Measurements from ENCODE around the gene DAB1. TPM values are rescaled to one million over a fixed set of nuclear protein-coding genes. Genes with fewer than 3 reads are reported as not detected.

DAB1 gene
- polyA plus RNA-seq, 4 donors = 3.0 to 77.0 (median 24.3) TPM

GRCh38 chr1:57163789-57164188 is 260.1 kb downstream of the DAB1 start:
- 64 to 100% (median 80%) methylated on average over 1 of the region's 1 CpG for WGBS, 3 donors
- DNase-seq (no peak), FAIRE-seq (no peak)
- Histone ChIP-seq H3K9me3 (ENCODE audit: control insufficient read depth in 2 of 2, insufficient read depth in 1 of 2, low read depth in 1 of 2, low read length in 1 of 2) (no peaks in the 10 kb centered on the region), H3K27me3 (ENCODE audit: control insufficient read depth in 3 of 3, insufficient read depth in 3 of 3, low read length in 3 of 3) (no peaks in the 10 kb centered on the region), H3K4me3 (ENCODE audit: low read depth in 1 of 3, low read length in 3 of 3) (no peak overlapping the region), H3K36me3 (ENCODE audit: control insufficient read depth in 3 of 3, insufficient read depth in 2 of 3, low read depth in 1 of 3, low read length in 3 of 3) (peaks cover 0 to 2% (median 0%) of the 10 kb centered on the region in 3 donors), H3K27ac (ENCODE audit: low read depth in 1 of 3, low read length in 2 of 3) (no peak overlapping the region), H3K4me1 (ENCODE audit: control insufficient read depth in 3 of 3, insufficient read depth in 2 of 3, low read depth in 1 of 3, low read length in 2 of 3) (peaks cover 0 to 3% (median 0%) of the 10 kb centered on the region in 3 donors)

GRCh38 chr1:57163325-57163724 is 260.5 kb downstream of the DAB1 start:
- FAIRE-seq (no peak), DNase-seq (no peak)
- H3K27ac ChIP-seq (ENCODE audit: low read depth in 1 of 3, low read length in 2 of 3) = no peak overlapping the region
- 62 to 84% (median 69%) methylated on average over 5 of the region's 5 CpGs for WGBS, 3 donors
- peaks cover 0 to 3% (median 0%) of the 10 kb centered on the region in 3 donors for H3K4me1 ChIP-seq (ENCODE audit: control insufficient read depth in 3 of 3, insufficient read depth in 2 of 3, low read depth in 1 of 3, low read length in 2 of 3)
- no peaks in the 10 kb centered on the region for H3K27me3 ChIP-seq (ENCODE audit: control insufficient read depth in 3 of 3, insufficient read depth in 3 of 3, low read length in 3 of 3)
- no peak overlapping the region for H3K4me3 ChIP-seq (ENCODE audit: low read depth in 1 of 3, low read length in 3 of 3)
- no peaks in the 10 kb centered on the region for H3K9me3 ChIP-seq (ENCODE audit: control insufficient read depth in 2 of 2, insufficient read depth in 1 of 2, low read depth in 1 of 2, low read length in 1 of 2)
- peaks cover 0 to 2% (median 0%) of the 10 kb centered on the region in 3 donors for H3K36me3 ChIP-seq (ENCODE audit: control insufficient read depth in 3 of 3, insufficient read depth in 2 of 3, low read depth in 1 of 3, low read length in 3 of 3)

- FAIRE-seq = no peak
- no peak for DNase-seq
- 71 to 78% (median 78%) methylated on average over 4 of the region's 4 CpGs for WGBS, 3 donors
- no peak overlapping the region for H3K27ac ChIP-seq (ENCODE audit: low read depth in 1 of 3, low read length in 2 of 3)
- peaks cover 0 to 2% (median 0%) of the 10 kb centered on the region in 3 donors for H3K36me3 ChIP-seq (ENCODE audit: control insufficient read depth in 3 of 3, insufficient read depth in 2 of 3, low read depth in 1 of 3, low read length in 3 of 3)
- H3K4me3 ChIP-seq (ENCODE audit: low read depth in 1 of 3, low read length in 3 of 3) = no peak overlapping the region
- H3K4me1 ChIP-seq (ENCODE audit: control insufficient read depth in 3 of 3, insufficient read depth in 2 of 3, low read depth in 1 of 3, low read length in 2 of 3) = peaks cover 0 to 3% (median 0%) of the 10 kb centered on the region in 3 donors
- no peaks in the 10 kb centered on the region for H3K27me3 ChIP-seq (ENCODE audit: control insufficient read depth in 3 of 3, insufficient read depth in 3 of 3, low read length in 3 of 3)
- no peaks in the 10 kb centered on the region for H3K9me3 ChIP-seq (ENCODE audit: control insufficient read depth in 2 of 2, insufficient read depth in 1 of 2, low read depth in 1 of 2, low read length in 1 of 2)
Measured at GRCh38 chr1:57162607-57163261, 261.1 kb downstream of the DAB1 start.

- Histone ChIP-seq H3K9me3 (ENCODE audit: control insufficient read depth in 2 of 2, insufficient read depth in 1 of 2, low read depth in 1 of 2, low read length in 1 of 2) (no peaks in the 10 kb centered on the region), H3K36me3 (ENCODE audit: control insufficient read depth in 3 of 3, insufficient read depth in 2 of 3, low read depth in 1 of 3, low read length in 3 of 3) (peaks cover 0 to 2% (median 0%) of the 10 kb centered on the region in 3 donors), H3K4me3 (ENCODE audit: low read depth in 1 of 3, low read length in 3 of 3) (no peak overlapping the region), H3K27ac (ENCODE audit: low read depth in 1 of 3, low read length in 2 of 3) (no peak overlapping the region), H3K27me3 (ENCODE audit: control insufficient read depth in 3 of 3, insufficient read depth in 3 of 3, low read length in 3 of 3) (no peaks in the 10 kb centered on the region), H3K4me1 (ENCODE audit: control insufficient read depth in 3 of 3, insufficient read depth in 2 of 3, low read depth in 1 of 3, low read length in 2 of 3) (peaks cover 0 to 3% (median 0%) of the 10 kb centered on the region in 3 donors)
- 85 to 91% (median 89%) methylated on average over 4 of the region's 4 CpGs for WGBS, 3 donors
- DNase-seq (no peak), FAIRE-seq (no peak)
Measured at GRCh38 chr1:57160594-57160993, 263.3 kb downstream of the DAB1 start.

GRCh38 chr1:57158604-57158998 is 265.3 kb downstream of the DAB1 start:
- FAIRE-seq (no peak), DNase-seq (no peak)
- peaks cover 0 to 3% (median 0%) of the 10 kb centered on the region in 3 donors for H3K4me1 ChIP-seq (ENCODE audit: control insufficient read depth in 3 of 3, insufficient read depth in 2 of 3, low read depth in 1 of 3, low read length in 2 of 3)
- peaks cover 0 to 2% (median 0%) of the 10 kb centered on the region in 3 donors for H3K36me3 ChIP-seq (ENCODE audit: control insufficient read depth in 3 of 3, insufficient read depth in 2 of 3, low read depth in 1 of 3, low read length in 3 of 3)
- no peak overlapping the region for H3K4me3 ChIP-seq (ENCODE audit: low read depth in 1 of 3, low read length in 3 of 3)
- H3K27ac ChIP-seq (ENCODE audit: low read depth in 1 of 3, low read length in 2 of 3) = no peak overlapping the region
- H3K27me3 ChIP-seq (ENCODE audit: control insufficient read depth in 3 of 3, insufficient read depth in 3 of 3, low read length in 3 of 3) = no peaks in the 10 kb centered on the region
- no peaks in the 10 kb centered on the region for H3K9me3 ChIP-seq (ENCODE audit: control insufficient read depth in 2 of 2, insufficient read depth in 1 of 2, low read depth in 1 of 2, low read length in 1 of 2)
- WGBS, 3 donors = 72 to 79% (median 78%) methylated on average over 1 of the region's 1 CpG

GRCh38 chr1:57157818-57158603 is 265.8 kb downstream of the DAB1 start:
- no peaks in the 10 kb centered on the region for H3K9me3 ChIP-seq (ENCODE audit: control insufficient read depth in 2 of 2, insufficient read depth in 1 of 2, low read depth in 1 of 2, low read length in 1 of 2)
- H3K27ac ChIP-seq (ENCODE audit: low read depth in 1 of 3, low read length in 2 of 3) = no peak overlapping the region
- FAIRE-seq = no peak
- H3K4me3 ChIP-seq (ENCODE audit: low read depth in 1 of 3, low read length in 3 of 3) = no peak overlapping the region
- H3K27me3 ChIP-seq (ENCODE audit: control insufficient read depth in 3 of 3, insufficient read depth in 3 of 3, low read length in 3 of 3) = no peaks in the 10 kb centered on the region
- H3K4me1 ChIP-seq (ENCODE audit: control insufficient read depth in 3 of 3, insufficient read depth in 2 of 3, low read depth in 1 of 3, low read length in 2 of 3) = peaks cover 0 to 3% (median 0%) of the 10 kb centered on the region in 3 donors
- peaks cover 0 to 3% (median 0%) of the 10 kb centered on the region in 3 donors for H3K36me3 ChIP-seq (ENCODE audit: control insufficient read depth in 3 of 3, insufficient read depth in 2 of 3, low read depth in 1 of 3, low read length in 3 of 3)
- DNase-seq = peak in 1 of 2 donors; percentile 21
- 61 to 66% (median 62%) methylated on average over 8 of the region's 8 CpGs for WGBS, 3 donors

- no peaks in the 10 kb centered on the region for H3K27me3 ChIP-seq (ENCODE audit: control insufficient read depth in 3 of 3, insufficient read depth in 3 of 3, low read length in 3 of 3)
- peaks cover 0 to 3% (median 0%) of the 10 kb centered on the region in 3 donors for H3K36me3 ChIP-seq (ENCODE audit: control insufficient read depth in 3 of 3, insufficient read depth in 2 of 3, low read depth in 1 of 3, low read length in 3 of 3)
- H3K27ac ChIP-seq (ENCODE audit: low read depth in 1 of 3, low read length in 2 of 3) = no peak overlapping the region
- no peaks in the 10 kb centered on the region for H3K4me1 ChIP-seq (ENCODE audit: control insufficient read depth in 3 of 3, insufficient read depth in 2 of 3, low read depth in 1 of 3, low read length in 2 of 3)
- FAIRE-seq (no peak), DNase-seq (no peak)
- H3K4me3 ChIP-seq (ENCODE audit: low read depth in 1 of 3, low read length in 3 of 3) = no peak overlapping the region
- no peaks in the 10 kb centered on the region for H3K9me3 ChIP-seq (ENCODE audit: control insufficient read depth in 2 of 2, insufficient read depth in 1 of 2, low read depth in 1 of 2, low read length in 1 of 2)
- 38 to 58% (median 52%) methylated on average over 3 of the region's 3 CpGs for WGBS, 3 donors
Measured at GRCh38 chr1:57156907-57157306, 267.0 kb downstream of the DAB1 start.

GRCh38 chr1:57146100-57146499 is 277.8 kb downstream of the DAB1 start:
- DNase-seq = no peak
- WGBS, 3 donors = 78 to 81% (median 80%) methylated on average over 2 of the region's 2 CpGs
- H3K4me3 ChIP-seq (ENCODE audit: low read depth in 1 of 3, low read length in 3 of 3) = no peak overlapping the region
- no peaks in the 10 kb centered on the region for H3K27me3 ChIP-seq (ENCODE audit: control insufficient read depth in 3 of 3, insufficient read depth in 3 of 3, low read length in 3 of 3)
- no peaks in the 10 kb centered on the region for H3K4me1 ChIP-seq (ENCODE audit: control insufficient read depth in 3 of 3, insufficient read depth in 2 of 3, low read depth in 1 of 3, low read length in 2 of 3)
- peaks cover 0 to 3% (median 0%) of the 10 kb centered on the region in 3 donors for H3K36me3 ChIP-seq (ENCODE audit: control insufficient read depth in 3 of 3, insufficient read depth in 2 of 3, low read depth in 1 of 3, low read length in 3 of 3)
- FAIRE-seq = no peak
- no peaks in the 10 kb centered on the region for H3K9me3 ChIP-seq (ENCODE audit: control insufficient read depth in 2 of 2, insufficient read depth in 1 of 2, low read depth in 1 of 2, low read length in 1 of 2)
- H3K27ac ChIP-seq (ENCODE audit: low read depth in 1 of 3, low read length in 2 of 3) = no peak overlapping the region

All from small intestine (tissue), 7 donors.